K562 (cell line): Measurements from ENCODE around the gene EME2. TPM values are rescaled to one million over a fixed set of nuclear protein-coding genes. Genes with fewer than 3 reads are reported as not detected.

Experiments used
- ATAC-seq: fragments of 200-7000 bp; cut with Tn5 transposase; 3 replicates; pipeline ENCODE4 v1.9.1; 2020; ENCODE audit warnings: moderate library complexity
- BruUV-seq: library from RNA; stranded (reverse); fragments of 400-500 nt; replicated peaks from 2 replicates; lab custom pipeline; 2021; lab: Mats Ljungman, UMichigan
- CTCF ChIA-PET: fragments of 300-600 bp; formaldehyde crosslinking; extraction: SDS; loops from one replicate; lab custom pipeline; 2021; ENCODE audit warnings: low intra/inter-chr PET ratio; lab: Yijun Ruan, JAX
- POLR2A ChIA-PET: fragments of 300-600, 350-650 bp; sonication (Branson Sonifier 250); formaldehyde crosslinking; extraction: SDS; loops from one replicate; lab custom pipeline; 2021; ENCODE audit warnings: antibody characterized with exemption, inconsistent platforms; lab: Yijun Ruan, JAX
- DNase-seq, 4 experiments: peaks; one replicate each; pipeline versions ENCODE4 v3.0.0 to v3.0.0-alpha.2; 2011 to 2018; ENCODE audit warnings: low spot score in 3 of 4, mixed read lengths in 3 of 4; ENCODE audit errors: extremely low read depth in 1 of 4
- FAIRE-seq: peaks from 2 replicates; lab custom pipeline; 2011; peaks lifted over from hg19 to GRCh38; lab: Jason Lieb, UNC
- H2AFZ ChIP-seq: 2 replicates; pipeline ENCODE4 v1.6.0; 2011; ENCODE audit warnings: low read depth, low read length, control low read depth, inconsistent platforms
- H3K27ac ChIP-seq: fragments of 200-600 bp; 3 replicates; pipeline ENCODE4 v1.8.0; 2011; ENCODE audit warnings: low read depth, mild to moderate bottlenecking, control low read depth, inconsistent platforms, low read length, moderate library complexity, mixed read lengths; ENCODE audit errors: extremely low read depth
- H3K27me3 ChIP-seq, 2 experiments: fragments of 300-600 bp in 1 of 2; 2 replicates in 1 of 2; 3 replicates in 1 of 2; pipeline versions ENCODE4 v1.6.0 to v1.8.0; 2011; ENCODE audit warnings: inconsistent platforms in 2 of 2, low read length in 2 of 2, mild to moderate bottlenecking in 1 of 2, mixed read lengths in 1 of 2, moderate library complexity in 1 of 2; ENCODE audit not compliant: control insufficient read depth in 2 of 2, insufficient read depth in 2 of 2
- H3K36me3 ChIP-seq: fragments of 300-600 bp; 3 replicates; pipeline ENCODE4 v1.8.0; 2011; ENCODE audit warnings: mild to moderate bottlenecking, low read length, inconsistent platforms; ENCODE audit not compliant: control insufficient read depth, insufficient read depth
- H3K4me1 ChIP-seq, 2 experiments: fragments of 200-600 bp in 1 of 2; replicated peaks in 1 of 2; 2 replicates in 1 of 2; 3 replicates in 1 of 2; pipeline versions ENCODE4 v1.5.1 to v1.8.0; 2011; ENCODE audit warnings: inconsistent platforms in 2 of 2, low read length in 2 of 2, mild to moderate bottlenecking in 1 of 2, mixed read lengths in 1 of 2, moderate library complexity in 1 of 2; ENCODE audit not compliant: control insufficient read depth in 2 of 2, insufficient read depth in 2 of 2
- H3K4me2 ChIP-seq: 2 replicates; pipeline ENCODE4 v1.6.1; 2011; ENCODE audit warnings: low read length, control low read depth, inconsistent platforms, mixed read lengths; ENCODE audit not compliant: insufficient read depth
- H3K4me3 ChIP-seq: fragments of 200-600 bp; sonication (generic), shearing (Covaris generic); 2 replicates; pipeline ENCODE4 v1.5.1; 2016; ENCODE audit warnings: control low read depth, inconsistent platforms
- H3K79me2 ChIP-seq: fragments of 200-600 bp; 3 replicates; pipeline ENCODE4 v1.8.0; 2011; ENCODE audit warnings: low read length, inconsistent platforms; ENCODE audit not compliant: control insufficient read depth, insufficient read depth
- H3K9ac ChIP-seq, 2 experiments: 2 replicates each; pipeline versions ENCODE4 v1.6.0 to v1.6.1; 2011; ENCODE audit warnings: low read depth in 2 of 2, low read length in 2 of 2, control low read depth in 1 of 2, inconsistent platforms in 1 of 2, mild to moderate bottlenecking in 1 of 2, mixed read lengths in 1 of 2; ENCODE audit not compliant: insufficient read depth in 1 of 2
- H3K9me1 ChIP-seq: one replicate; pipeline ENCODE4 v1.6.0; 2011; ENCODE audit warnings: inconsistent platforms, mild to moderate bottlenecking, low read length, moderate library complexity; ENCODE audit not compliant: control insufficient read depth, insufficient read depth
- H3K9me3 ChIP-seq: replicated peaks from 2 replicates; pipeline ENCODE4 v1.5.1; 2011; ENCODE audit warnings: low read depth, low read length, inconsistent platforms; ENCODE audit not compliant: control insufficient read depth, insufficient read depth
- H4K20me1 ChIP-seq: replicated peaks from 2 replicates; pipeline ENCODE4 v1.6.1; 2011; ENCODE audit warnings: low read length, inconsistent platforms, mixed read lengths; ENCODE audit not compliant: control insufficient read depth, insufficient read depth
- EWSR1 ChIP-seq: fragments of 450-650 bp; IDR thresholded peaks from 2 replicates; pipeline ENCODE4 v1.6.1; 2018; ENCODE audit warnings: borderline replicate concordance, mild to moderate bottlenecking, low read depth, moderate library complexity; ENCODE audit not compliant: partially characterized antibody
- JUND ChIP-seq, 2 experiments: IDR thresholded peaks; 2 replicates in 1 of 2; 3 replicates in 1 of 2; pipeline ENCODE4 v1.6.1; 2011; ENCODE audit warnings: borderline replicate concordance in 2 of 2, low read depth in 2 of 2, low read length in 2 of 2, improper control_type of control experiment in 1 of 2, missing biosample characterization in 1 of 2, missing genetic modification characterization in 1 of 2, missing genetic modification reagents in 1 of 2
- POLR2G ChIP-seq: fragments of 200-400 bp; formaldehyde crosslinking; IDR thresholded peaks from 2 replicates; pipeline ENCODE4 v1.6.1; 2017; ENCODE audit warnings: low read depth, mild to moderate bottlenecking, antibody characterized with exemption, low read length, moderate library complexity
- WGBS: fragments of 100-300 bp; shearing (Covaris generic); methylation state at CpG from one replicate; pipeline ENCODE4 v1.1.6; 2016; ENCODE audit warnings: low coverage, mixed read lengths; ENCODE audit not compliant: insufficient coverage; ENCODE audit errors: missing lambda C conversion rate; 5-methylcytosine and 5-hydroxymethylcytosine counted together
- in situ Hi-C: fragments of 300-500 bp; cut with MboI; formaldehyde crosslinking; loops from 4 replicates; pipeline ENCODE4 v1.15.0; 2018; ENCODE audit warnings: inconsistent platforms, mixed read lengths
- intact Hi-C: fragments of 100-400 bp; cut with micrococcal nuclease; formaldehyde crosslinking; loops from 2 replicates; pipeline ENCODE4 v1.14.2; 2022
- polyA plus RNA-seq, 8 experiments: library from polyadenylated mRNA; depleted of rRNA in 4 of 8; stranded (reverse) in 5 of 8; unstranded in 3 of 8; fragments of >200 nt; fragmentation: Nextera tagmentation in 2 of 8; fragmentation: Illumina TruSeq in 1 of 8; extraction: Ambion mirVana in 2 of 8; extraction: Trizol in 1 of 8; gene quantifications; 2 replicates each; pipeline versions ENCODE4 v1.2.1 to v1.2.3, GENCODE V29; 2011 to 2014; ENCODE audit warnings: inconsistent platforms in 1 of 8, missing spikeins in 1 of 8
- total RNA-seq, 7 experiments: library from RNA; depleted of rRNA in 6 of 7; stranded (reverse); fragments of >200 nt in 6 of 7; fragmentation: Illumina TruSeq in 2 of 7; extraction: Trizol in 2 of 7; gene quantifications; 2 replicates each; pipeline versions ENCODE4 v1.2.1 to v1.2.3, GENCODE V29; 2011 to 2021; ENCODE audit warnings: low replicate concordance in 1 of 7

The EME2 gene
- total and polyA plus RNA-seq, 9 of the 15 experiments (the other 6 are each of a cell fraction or from before 2014, with no cell fraction given), result 0.35 to 19.9 (median 3.5) TPM

GRCh38 chr16:1765826-1766225 lies 6.8 kb upstream of the EME2 start:
- POLR2A ChIA-PET, result interaction anchor here (0.8 to 1.5 kb wide), 3 partner anchors 8 to 43 kb away, joined by 3 to 4 read pairs (median 4); partner anchors contain the start of gene NUBP2
- no peak for FAIRE-seq
- no peak overlapping the region for H3K4me2 ChIP-seq

GRCh38 chr16:1766231-1766630 lies 6.4 kb upstream of the EME2 start:
- Histone ChIP-seq H3K9me1 (no peaks in the 10 kb centered on the region), H3K9me3 (no peaks in the 10 kb centered on the region), H3K79me2 (peaks cover 14% of the 10 kb centered on the region), H3K4me3 (no peak overlapping the region), H3K36me3 (peaks cover 87% of the 10 kb centered on the region; the same call in 2 of the 3 replicates), H4K20me1 (0 out of 2 replicates have a peak, but pooled peaks cover 4% of the 10 kb centered on the region), H3K27me3 (no peaks in the 10 kb centered on the region), H3K4me1 (peaks cover 16 to 92% of the 10 kb centered on the region in 2 experiments; a peak in 4 of 5 replicates), H2AFZ (no peak overlapping the region), H3K27ac (no peak overlapping the region), H3K4me2 (no peak overlapping the region), H3K9ac (no peak overlapping the region)
- intact Hi-C loops (no loop called here), in situ Hi-C loops (no loop called here)
- FAIRE-seq, result no peak
- ATAC-seq, result no peak
- 95% methylated on average over 10 of the region's 19 CpGs for WGBS
- POLR2A ChIA-PET, result interaction anchor here (0.7 to 0.8 kb wide), 2 partner anchors 7 to 14 kb away, joined by 3 to 4 read pairs; no protein-coding TSS in a partner anchor
- no TSS peak for BruUV-seq
- TF ChIP-seq JUND (IDR thresholded peaks at IDR 0.05; ENCODE audit: borderline replicate concordance, low read depth, low read length), result no peak
- TF ChIP-seq JUND (tag; IDR thresholded peaks at IDR 0.05; ENCODE audit: borderline replicate concordance, low read depth, low read length), result no peak
- TF ChIP-seq POLR2G, result peak; percentile 15; the same call in 1 of the 2 replicates
- CTCF ChIA-PET, result no interaction called here
- no peak for DNase-seq

More at GRCh38 chr16:1765826-1766225, 6.8 kb upstream of the EME2 start:
- Histone ChIP-seq H3K36me3 (peaks cover 87% of the 10 kb centered on the region; the same call in 2 of the 3 replicates), H3K9me3 (no peaks in the 10 kb centered on the region), H3K79me2 (peaks cover 10% of the 10 kb centered on the region), H3K27me3 (no peaks in the 10 kb centered on the region), H4K20me1 (0 out of 2 replicates have a peak, but pooled peaks cover 4% of the 10 kb centered on the region), H3K4me3 (no peak overlapping the region), H3K9ac (no peak overlapping the region), H3K9me1 (no peaks in the 10 kb centered on the region), H3K4me1 (peaks cover 16 to 90% of the 10 kb centered on the region in 2 experiments; a peak in 4 of 5 replicates), H2AFZ (no peak overlapping the region), H3K27ac (no peak overlapping the region)
- no TSS peak for BruUV-seq
- WGBS, result 86% methylated on average over 8 of the region's 22 CpGs
- intact Hi-C loops (no loop called here), in situ Hi-C loops (no loop called here)
- DNase-seq, result no peak
- CTCF ChIA-PET, result no interaction called here
- TF ChIP-seq EWSR1 (no peak), POLR2G (peak; percentile 48; the same call in 1 of the 2 replicates)
- ATAC-seq, result no peak
